HepG2 (cell line): ENCODE measurements around the gene PTPMT1. TPM values are rescaled to one million over a fixed set of nuclear protein-coding genes. Genes with fewer than 3 reads are reported as not detected.

ENCODE experiments used
- ATAC-seq: fragments of 200-7000 bp; cut with Tn5 transposase; 3 replicates; pipeline ENCODE4 v1.9.1; 2020; ENCODE audit warnings: mild to moderate bottlenecking, moderate library complexity
- BruUV-seq: library from RNA; stranded (reverse); fragments of 400-500 nt; replicated peaks from 2 replicates; lab custom pipeline; 2021; lab: Mats Ljungman, UMichigan
- CTCF ChIA-PET: fragments of 300-600 bp; formaldehyde crosslinking; extraction: SDS; loops from one replicate; lab custom pipeline; 2021; ENCODE audit warnings: low total read pairs, inconsistent platforms, low intra/inter-chr PET ratio; lab: Yijun Ruan, JAX
- POLR2A ChIA-PET: fragments of 350-600 bp; sonication (Branson Sonifier 250); formaldehyde crosslinking; loops from one replicate; lab custom pipeline; 2020; ENCODE audit warnings: antibody characterized with exemption, inconsistent platforms; lab: Yijun Ruan, JAX
- DNase-seq: peaks from one replicate; pipeline ENCODE4 v3.0.0-alpha.2; 2015; ENCODE audit warnings: low spot score
- FAIRE-seq: peaks from 3 replicates; lab custom pipeline; 2011; peaks lifted over from hg19 to GRCh38; lab: Jason Lieb, UNC
- H2AFZ ChIP-seq: one replicate; pipeline ENCODE4 v1.6.1; 2011; ENCODE audit warnings: low read length, inconsistent platforms
- H3K27ac ChIP-seq: fragments of 300-600 bp; 3 replicates; pipeline ENCODE4 v1.8.0; 2011; ENCODE audit warnings: mixed run types, mild to moderate bottlenecking, mixed read lengths, low read length, inconsistent platforms; ENCODE audit not compliant: insufficient read depth; ENCODE audit errors: extremely low read length
- H3K27me3 ChIP-seq, 2 experiments: fragments of 200-600 bp in 1 of 2; 2 replicates in 1 of 2; 3 replicates in 1 of 2; pipeline versions ENCODE4 v1.6.0 to v1.8.0; 2011; ENCODE audit warnings: low read length in 2 of 2, mild to moderate bottlenecking in 2 of 2, moderate library complexity in 2 of 2, inconsistent platforms in 1 of 2; ENCODE audit not compliant: insufficient read depth in 2 of 2, control insufficient read depth in 1 of 2
- H3K36me3 ChIP-seq, 2 experiments: fragments of 200-600 bp in 1 of 2; replicated peaks in 1 of 2; 2 replicates in 1 of 2; 3 replicates in 1 of 2; pipeline versions ENCODE4 v1.5.1 to v1.8.0; 2011; ENCODE audit warnings: low read length in 2 of 2, inconsistent platforms in 1 of 2; ENCODE audit not compliant: insufficient read depth in 2 of 2, control insufficient read depth in 1 of 2
- H3K4me1 ChIP-seq: 2 replicates; pipeline ENCODE4 v1.5.1; 2012; ENCODE audit warnings: low read length, inconsistent platforms; ENCODE audit not compliant: insufficient read depth
- H3K4me2 ChIP-seq: 2 replicates; pipeline ENCODE4 v1.6.0; 2011; ENCODE audit warnings: low read depth, low read length, inconsistent platforms
- H3K4me3 ChIP-seq, 3 experiments: fragments of 200-600 bp in 1 of 3; sonication (generic), shearing (Covaris generic) in 1 of 3; replicated peaks in 1 of 3; 2 replicates each; pipeline ENCODE4 v1.5.1; 2011 to 2016; ENCODE audit warnings: low read length in 3 of 3, inconsistent platforms in 2 of 3, low read depth in 2 of 3, mild to moderate bottlenecking in 2 of 3, control low read depth in 1 of 3, mixed read lengths in 1 of 3; ENCODE audit not compliant: insufficient read depth in 1 of 3
- H3K79me2 ChIP-seq: one replicate; pipeline ENCODE4 v1.6.1; 2011; ENCODE audit warnings: low read length, inconsistent platforms; ENCODE audit not compliant: insufficient read depth
- H3K9ac ChIP-seq: 2 replicates; pipeline ENCODE4 v1.6.0; 2011; ENCODE audit warnings: mild to moderate bottlenecking, low read depth, low read length, inconsistent platforms; ENCODE audit not compliant: insufficient read depth
- H3K9me3 ChIP-seq: 2 replicates; pipeline ENCODE4 v1.5.1; 2012; ENCODE audit warnings: mild to moderate bottlenecking, low read length
- H4K20me1 ChIP-seq: 2 replicates; pipeline ENCODE4 v1.6.0; 2011; ENCODE audit warnings: inconsistent platforms, mild to moderate bottlenecking, low read length, moderate library complexity; ENCODE audit not compliant: insufficient read depth
- CEBPG ChIP-seq: IDR thresholded peaks from 2 replicates; pipeline ENCODE4 v1.6.1; 2016
- GLI4 ChIP-seq: sonication (generic); formaldehyde crosslinking; IDR thresholded peaks from 2 replicates; pipeline ENCODE4 v1.5.1; 2020; ENCODE audit warnings: missing genetic modification reagents, mild to moderate bottlenecking, moderate library complexity, borderline replicate concordance
- HHEX ChIP-seq: IDR thresholded peaks from 2 replicates; pipeline ENCODE4 v1.6.1; 2016; ENCODE audit warnings: control low read depth
- NKX3-1 ChIP-seq: sonication (generic); formaldehyde crosslinking; IDR thresholded peaks from 2 replicates; pipeline ENCODE4 v1.5.0; 2020; ENCODE audit warnings: missing genetic modification reagents
- RAD21 ChIP-seq: fragments of 450-650 bp; formaldehyde crosslinking; IDR thresholded peaks from 2 replicates; pipeline ENCODE4 v1.5.0; 2020; ENCODE audit warnings: mild to moderate bottlenecking
- RBM22 ChIP-seq: fragments of 200-400 bp; formaldehyde crosslinking; optimal IDR thresholded peaks from 2 replicates; pipeline ENCODE3; 2017; ENCODE audit warnings: mild to moderate bottlenecking, low read length, moderate library complexity
- RFXAP ChIP-seq: sonication (generic); formaldehyde crosslinking; IDR thresholded peaks from 2 replicates; pipeline ENCODE4 v1.4.0; 2020; ENCODE audit warnings: missing genetic modification reagents, borderline replicate concordance
- SAP130 ChIP-seq: IDR thresholded peaks from 2 replicates; pipeline ENCODE4 v1.6.1; 2016; ENCODE audit warnings: low read depth
- SMC3 ChIP-seq: IDR thresholded peaks from 2 replicates; pipeline ENCODE4 v1.6.1; 2011; ENCODE audit warnings: low read length, improper control_type of control experiment
- TOPORS ChIP-seq: sonication (generic); formaldehyde crosslinking; IDR thresholded peaks from 2 replicates; pipeline ENCODE4 v1.8.0; 2023; ENCODE audit warnings: mild to moderate bottlenecking, missing genetic modification reagents
- ZFX ChIP-seq: sonication (generic); formaldehyde crosslinking; IDR thresholded peaks from 2 replicates; pipeline ENCODE4 v1.4.0; 2020; ENCODE audit warnings: mild to moderate bottlenecking, low read depth, missing genetic modification reagents, moderate library complexity
- ZFY ChIP-seq: sonication (generic); formaldehyde crosslinking; IDR thresholded peaks from 2 replicates; pipeline ENCODE4 v1.4.0; 2020; ENCODE audit warnings: missing genetic modification reagents
- ZNF331 ChIP-seq: sonication (generic); formaldehyde crosslinking; IDR thresholded peaks from 2 replicates; pipeline ENCODE4 v1.4.0; 2020; ENCODE audit warnings: missing genetic modification reagents
- WGBS: methylation state at CpG from one replicate; pipeline ENCODE4 v1.1.6; 2017; ENCODE audit warnings: low lambda C conversion rate; 5-methylcytosine and 5-hydroxymethylcytosine counted together
- in situ Hi-C: cut with HindIII; loops from 2 replicates; pipeline ENCODE4 v1.10.0; 2017; ENCODE audit warnings: low pct_unique_long_range_greater_than_20kb; ENCODE audit not compliant: extremely low pct_ligation_motif_present
- intact Hi-C: fragments of 100-400 bp; cut with micrococcal nuclease; formaldehyde crosslinking; loops from one replicate; pipeline ENCODE4 v1.10.0; 2022; ENCODE audit not compliant: unreplicated experiment
- polyA plus RNA-seq, 8 experiments: library from polyadenylated mRNA; depleted of rRNA in 3 of 8; stranded (reverse) in 7 of 8; unstranded in 1 of 8; fragments of >200 nt; fragmentation: Illumina TruSeq in 4 of 8; extraction: Trizol in 4 of 8; gene quantifications; 2 replicates each; pipeline versions ENCODE4 v1.2.1 to v1.2.3, GENCODE V29; 2011 to 2016; ENCODE audit warnings: low read depth in 4 of 8, missing spikeins in 1 of 8, mixed read lengths in 1 of 8; ENCODE audit not compliant: insufficient read depth in 1 of 8
- total RNA-seq, 5 experiments: library from RNA; depleted of rRNA; stranded (reverse); fragments of >200 nt; fragmentation: Illumina TruSeq; extraction: Trizol; gene quantifications; 2 replicates each; pipeline ENCODE4 v1.2.3, GENCODE V29; 2016; ENCODE audit warnings: low read depth in 1 of 5
- TF ChIP-seq, protein P1 (sequence below): sonication (generic); formaldehyde crosslinking; IDR thresholded peaks from 2 replicates; pipeline ENCODE4 v1.4.0; 2020; ENCODE audit warnings: mild to moderate bottlenecking, missing genetic modification reagents
- TF ChIP-seq, protein P2 (sequence below): IDR thresholded peaks from 2 replicates; pipeline ENCODE4 v1.6.1; 2016; ENCODE audit warnings: missing compliant biosample characterization, missing genetic modification reagents, borderline replicate concordance
- TF ChIP-seq, protein P3 (sequence below): sonication (generic); formaldehyde crosslinking; IDR thresholded peaks from 2 replicates; pipeline ENCODE4 v1.5.0; 2020; ENCODE audit warnings: missing genetic modification reagents, mild to moderate bottlenecking, borderline replicate concordance
- TF ChIP-seq, protein P4 (sequence below): sonication (generic); formaldehyde crosslinking; IDR thresholded peaks from 2 replicates; pipeline ENCODE4 v1.5.1; 2020; ENCODE audit warnings: missing genetic modification reagents, mild to moderate bottlenecking, borderline replicate concordance
- TF ChIP-seq, protein P5 (sequence below): sonication (generic); formaldehyde crosslinking; IDR thresholded peaks from 2 replicates; pipeline ENCODE4 v1.5.0; 2020; ENCODE audit warnings: missing genetic modification reagents

PTPMT1 gene
- total and polyA plus RNA-seq, 2 of the 13 experiments (the other 11 are each of a cell fraction or from before 2014, with no cell fraction given): 55.6 to 129 TPM

DNA sequence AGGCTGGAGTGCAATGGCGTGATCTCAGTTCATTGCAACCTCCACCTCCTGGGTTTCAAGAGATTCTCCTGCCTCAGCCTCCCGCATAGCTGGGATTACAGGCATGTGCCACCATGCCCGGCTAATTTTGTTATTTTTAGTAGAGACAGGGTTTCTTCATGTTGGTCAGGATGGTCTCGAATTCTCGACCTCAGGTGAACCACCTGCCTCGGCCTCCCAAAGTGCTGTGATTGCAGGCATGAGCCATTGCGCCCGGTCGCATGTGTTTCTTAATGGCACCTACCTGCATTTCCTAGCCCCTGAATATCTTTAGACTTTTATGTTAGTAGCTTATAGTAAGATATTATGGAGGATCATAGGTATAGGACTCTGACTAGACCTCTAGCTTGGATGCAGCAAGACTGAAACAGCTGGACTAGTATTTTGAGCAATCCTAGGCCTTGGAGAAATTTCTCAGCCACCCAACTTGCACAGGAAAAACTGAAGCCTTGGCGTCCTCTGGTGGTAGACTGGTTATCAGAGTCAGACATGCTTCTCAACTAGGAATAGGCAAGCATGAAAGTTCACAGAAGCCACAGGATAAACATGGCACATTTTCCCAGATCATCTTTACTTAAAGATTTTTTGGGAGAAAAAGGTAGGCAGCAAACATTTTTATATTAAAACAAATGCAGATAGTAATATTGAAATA is 51.5 kb downstream of the PTPMT1 start:
- BruUV-seq: no TSS peak
- Histone ChIP-seq H3K79me2 (no peaks in the 10 kb centered on the region), H3K9me3 (no peaks in the 10 kb centered on the region), H3K4me1 (no peaks in the 10 kb centered on the region), H3K27me3 (no peaks in the 10 kb centered on the region), H3K4me2 (no peak overlapping the region), H3K9ac (no peak overlapping the region), H3K4me3 (no peak overlapping the region), H3K36me3 (peaks cover 3 to 29% of the 10 kb centered on the region in 2 experiments; a peak in 4 of 5 replicates), H2AFZ (no peak overlapping the region), H3K27ac (no peak overlapping the region), H4K20me1 (no peaks in the 10 kb centered on the region)
- in situ Hi-C loops: no loop called here
- peak; percentile 85 for ATAC-seq
- intact Hi-C loops: no loop called here
- FAIRE-seq: peak; percentile 64
- ChIA-PET CTCF (no interaction called here), POLR2A (interaction anchor here (0.8 to 1.0 kb wide), 2 partner anchors 29 to 38 kb away, joined by 3 read pairs; partner anchors contain the start of genes KBTBD4 and NDUFS3)
- 84% methylated on average over 10 of the region's 10 CpGs for WGBS
- peak; percentile 58 for DNase-seq
- TF ChIP-seq, protein P1, sequence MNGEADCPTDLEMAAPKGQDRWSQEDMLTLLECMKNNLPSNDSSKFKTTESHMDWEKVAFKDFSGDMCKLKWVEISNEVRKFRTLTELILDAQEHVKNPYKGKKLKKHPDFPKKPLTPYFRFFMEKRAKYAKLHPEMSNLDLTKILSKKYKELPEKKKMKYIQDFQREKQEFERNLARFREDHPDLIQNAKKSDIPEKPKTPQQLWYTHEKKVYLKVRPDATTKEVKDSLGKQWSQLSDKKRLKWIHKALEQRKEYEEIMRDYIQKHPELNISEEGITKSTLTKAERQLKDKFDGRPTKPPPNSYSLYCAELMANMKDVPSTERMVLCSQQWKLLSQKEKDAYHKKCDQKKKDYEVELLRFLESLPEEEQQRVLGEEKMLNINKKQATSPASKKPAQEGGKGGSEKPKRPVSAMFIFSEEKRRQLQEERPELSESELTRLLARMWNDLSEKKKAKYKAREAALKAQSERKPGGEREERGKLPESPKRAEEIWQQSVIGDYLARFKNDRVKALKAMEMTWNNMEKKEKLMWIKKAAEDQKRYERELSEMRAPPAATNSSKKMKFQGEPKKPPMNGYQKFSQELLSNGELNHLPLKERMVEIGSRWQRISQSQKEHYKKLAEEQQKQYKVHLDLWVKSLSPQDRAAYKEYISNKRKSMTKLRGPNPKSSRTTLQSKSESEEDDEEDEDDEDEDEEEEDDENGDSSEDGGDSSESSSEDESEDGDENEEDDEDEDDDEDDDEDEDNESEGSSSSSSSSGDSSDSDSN (CRISPR knock-in tag): no peak
- TF ChIP-seq ZNF331 (CRISPR knock-in tag): 0 out of 2 replicates have a peak, but pooled peaks have one; percentile 13
- TF ChIP-seq, protein P2, sequence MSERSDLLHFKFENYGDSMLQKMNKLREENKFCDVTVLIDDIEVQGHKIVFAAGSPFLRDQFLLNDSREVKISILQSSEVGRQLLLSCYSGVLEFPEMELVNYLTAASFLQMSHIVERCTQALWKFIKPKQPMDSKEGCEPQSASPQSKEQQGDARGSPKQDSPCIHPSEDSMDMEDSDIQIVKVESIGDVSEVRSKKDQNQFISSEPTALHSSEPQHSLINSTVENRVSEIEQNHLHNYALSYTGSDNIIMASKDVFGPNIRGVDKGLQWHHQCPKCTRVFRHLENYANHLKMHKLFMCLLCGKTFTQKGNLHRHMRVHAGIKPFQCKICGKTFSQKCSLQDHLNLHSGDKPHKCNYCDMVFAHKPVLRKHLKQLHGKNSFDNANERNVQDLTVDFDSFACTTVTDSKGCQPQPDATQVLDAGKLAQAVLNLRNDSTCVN (CRISPR knock-in tag): no peak
- TF ChIP-seq RAD21 (CRISPR knock-in tag): peak; percentile 70; the same call in 1 of the 2 replicates
- no peak for TF ChIP-seq HHEX (CRISPR knock-in tag)
- TF ChIP-seq ZFX (CRISPR knock-in tag): peak; percentile 26; the same call in 1 of the 2 replicates
- TF ChIP-seq CEBPG (CRISPR knock-in tag): peak; percentile 20; the same call in 1 of the 2 replicates
- TF ChIP-seq NKX3-1 (CRISPR knock-in tag): no peak
- no peak for TF ChIP-seq GLI4 (CRISPR knock-in tag)
- TF ChIP-seq, protein P3, sequence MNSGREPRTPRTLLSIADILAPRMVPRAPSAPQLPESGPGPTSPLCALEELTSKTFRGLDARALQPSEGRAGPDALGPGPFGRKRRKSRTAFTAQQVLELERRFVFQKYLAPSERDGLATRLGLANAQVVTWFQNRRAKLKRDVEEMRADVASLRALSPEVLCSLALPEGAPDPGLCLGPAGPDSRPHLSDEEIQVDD (CRISPR knock-in tag): no peak
- TF ChIP-seq ZFY: 0 out of 2 replicates have a peak, but pooled peaks have one; percentile 22
- TF ChIP-seq, protein P4, sequence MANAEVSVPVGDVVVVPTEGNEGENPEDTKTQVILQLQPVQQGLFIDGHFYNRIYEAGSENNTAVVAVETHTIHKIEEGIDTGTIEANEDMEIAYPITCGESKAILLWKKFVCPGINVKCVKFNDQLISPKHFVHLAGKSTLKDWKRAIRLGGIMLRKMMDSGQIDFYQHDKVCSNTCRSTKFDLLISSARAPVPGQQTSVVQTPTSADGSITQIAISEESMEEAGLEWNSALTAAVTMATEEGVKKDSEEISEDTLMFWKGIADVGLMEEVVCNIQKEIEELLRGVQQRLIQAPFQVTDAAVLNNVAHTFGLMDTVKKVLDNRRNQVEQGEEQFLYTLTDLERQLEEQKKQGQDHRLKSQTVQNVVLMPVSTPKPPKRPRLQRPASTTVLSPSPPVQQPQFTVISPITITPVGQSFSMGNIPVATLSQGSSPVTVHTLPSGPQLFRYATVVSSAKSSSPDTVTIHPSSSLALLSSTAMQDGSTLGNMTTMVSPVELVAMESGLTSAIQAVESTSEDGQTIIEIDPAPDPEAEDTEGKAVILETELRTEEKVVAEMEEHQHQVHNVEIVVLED: no peak
- TF ChIP-seq, protein P5, sequence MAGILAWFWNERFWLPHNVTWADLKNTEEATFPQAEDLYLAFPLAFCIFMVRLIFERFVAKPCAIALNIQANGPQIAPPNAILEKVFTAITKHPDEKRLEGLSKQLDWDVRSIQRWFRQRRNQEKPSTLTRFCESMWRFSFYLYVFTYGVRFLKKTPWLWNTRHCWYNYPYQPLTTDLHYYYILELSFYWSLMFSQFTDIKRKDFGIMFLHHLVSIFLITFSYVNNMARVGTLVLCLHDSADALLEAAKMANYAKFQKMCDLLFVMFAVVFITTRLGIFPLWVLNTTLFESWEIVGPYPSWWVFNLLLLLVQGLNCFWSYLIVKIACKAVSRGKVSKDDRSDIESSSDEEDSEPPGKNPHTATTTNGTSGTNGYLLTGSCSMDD (CRISPR knock-in tag): no peak
- 0 out of 2 replicates have a peak, but pooled peaks have one; percentile 24 for TF ChIP-seq RFXAP (CRISPR knock-in tag)
- peak; percentile 20 for TF ChIP-seq RBM22
- TF ChIP-seq SMC3: peak; percentile 88
- 0 out of 2 replicates have a peak, but pooled peaks have one; percentile 25 for TF ChIP-seq SAP130 (CRISPR knock-in tag)
- no peak for TF ChIP-seq TOPORS
